ENCODE results near the gene WBP4.

- no peak for TF ChIP-seq CTCF (IDR thresholded peaks at IDR 0.05; ENCODE audit: low read depth, low read length, missing input control)
- TF ChIP-seq HNF4G (IDR thresholded peaks at IDR 0.05) = no peak
- no peak for TF ChIP-seq ZBTB33 (IDR thresholded peaks at IDR 0.05)
- no peak for TF ChIP-seq GABPA (IDR thresholded peaks at IDR 0.05 in 1 of 2, conservative IDR thresholded peaks at IDR 0.05 in 1 of 2)
- no peak for TF ChIP-seq FOXA1 (IDR thresholded peaks at IDR 0.05)
- no peak for TF ChIP-seq REST (IDR thresholded peaks at IDR 0.05)
- no peak for TF ChIP-seq MAX (IDR thresholded peaks at IDR 0.05)
- TF ChIP-seq JUND (IDR thresholded peaks at IDR 0.05) = no peak
- no peak for TF ChIP-seq TAF1 (conservative IDR thresholded peaks at IDR 0.05)
- TF ChIP-seq RXRA (IDR thresholded peaks at IDR 0.05) = no peak
- no peak for TF ChIP-seq NR2F2 (IDR thresholded peaks at IDR 0.05)
- TF ChIP-seq EGR1 (IDR thresholded peaks at IDR 0.05; ENCODE audit: low read depth in 2 of 2) = no peak
- no peak for TF ChIP-seq RAD21 (IDR thresholded peaks at IDR 0.05)
Observed at GRCh38 chr13:41029629-41030028, 31.7 kb upstream of the WBP4 start.
